Tibial nerve (tissue), 3 donors: ENCODE data around the gene PIK3IP1.

Experiments used
- POLR2A ChIP-seq, 2 donors: fragments of 450-650 bp; IDR thresholded peaks; one replicate each; pipeline ENCODE4 v1.6.1; 2017; ENCODE audit warnings: antibody characterized with exemption in 2 of 2, mild to moderate bottlenecking in 2 of 2, moderate library complexity in 2 of 2
- TF ChIP-seq, protein P1 (sequence below), 5 experiments: fragments of 200-600 bp in 3 of 5; fragments of 450-650 bp in 2 of 5; sonication (generic) in 3 of 5; IDR thresholded peaks; one replicate each; pipeline ENCODE4 v1.5.1; 2016 to 2019; ENCODE audit warnings: antibody characterized with exemption in 5 of 5, mild to moderate bottlenecking in 3 of 5, moderate library complexity in 2 of 5

DNA sequence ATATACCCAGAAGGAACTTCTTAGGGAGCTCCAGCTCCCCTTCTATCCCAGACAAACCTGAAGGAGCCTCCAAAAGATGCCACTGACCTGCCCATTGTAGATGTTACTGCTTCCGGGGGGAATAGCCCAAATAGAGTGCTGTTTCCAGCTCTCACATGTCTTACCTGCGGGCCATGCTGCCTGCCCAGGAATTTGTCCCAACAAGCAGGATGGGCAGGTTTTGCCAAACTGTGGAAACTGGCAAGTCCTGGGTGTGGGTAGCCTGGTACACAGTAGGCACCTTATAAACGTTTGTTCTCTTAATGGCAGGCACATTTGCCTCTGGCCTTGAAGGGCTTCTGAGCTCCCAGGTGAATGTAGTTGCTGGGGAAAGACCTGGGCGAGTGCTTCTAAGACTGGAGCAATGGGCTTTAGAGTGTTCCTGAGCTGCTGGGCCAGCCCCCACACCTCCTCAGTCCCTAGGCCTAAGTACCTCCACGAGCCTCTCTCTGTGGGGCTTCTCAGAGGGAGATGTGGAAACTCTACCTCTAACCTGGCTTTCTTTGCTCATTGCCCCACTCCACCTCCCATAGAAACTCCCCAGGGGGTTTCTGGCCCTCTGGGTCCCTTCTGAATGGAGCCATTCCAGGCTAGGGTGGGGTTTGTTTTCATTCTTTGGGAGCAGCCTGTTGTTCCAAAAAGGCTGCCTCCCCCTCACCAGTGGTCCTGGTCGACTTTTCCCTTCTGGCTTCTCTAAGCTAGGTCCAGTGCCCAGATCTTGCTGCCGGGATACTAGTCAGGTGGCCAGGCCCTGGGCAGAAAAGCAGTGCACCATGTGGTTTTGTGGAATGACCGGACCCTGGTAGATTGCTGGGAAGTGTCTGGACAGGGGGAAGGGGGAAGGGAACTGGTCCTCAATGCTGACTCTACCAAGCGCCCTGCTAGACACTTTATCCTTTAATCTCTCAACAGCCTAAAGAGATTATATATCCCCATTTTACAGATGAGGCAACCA lies 43.0 kb downstream of the PIK3IP1 start:
- TF ChIP-seq, protein P1, sequence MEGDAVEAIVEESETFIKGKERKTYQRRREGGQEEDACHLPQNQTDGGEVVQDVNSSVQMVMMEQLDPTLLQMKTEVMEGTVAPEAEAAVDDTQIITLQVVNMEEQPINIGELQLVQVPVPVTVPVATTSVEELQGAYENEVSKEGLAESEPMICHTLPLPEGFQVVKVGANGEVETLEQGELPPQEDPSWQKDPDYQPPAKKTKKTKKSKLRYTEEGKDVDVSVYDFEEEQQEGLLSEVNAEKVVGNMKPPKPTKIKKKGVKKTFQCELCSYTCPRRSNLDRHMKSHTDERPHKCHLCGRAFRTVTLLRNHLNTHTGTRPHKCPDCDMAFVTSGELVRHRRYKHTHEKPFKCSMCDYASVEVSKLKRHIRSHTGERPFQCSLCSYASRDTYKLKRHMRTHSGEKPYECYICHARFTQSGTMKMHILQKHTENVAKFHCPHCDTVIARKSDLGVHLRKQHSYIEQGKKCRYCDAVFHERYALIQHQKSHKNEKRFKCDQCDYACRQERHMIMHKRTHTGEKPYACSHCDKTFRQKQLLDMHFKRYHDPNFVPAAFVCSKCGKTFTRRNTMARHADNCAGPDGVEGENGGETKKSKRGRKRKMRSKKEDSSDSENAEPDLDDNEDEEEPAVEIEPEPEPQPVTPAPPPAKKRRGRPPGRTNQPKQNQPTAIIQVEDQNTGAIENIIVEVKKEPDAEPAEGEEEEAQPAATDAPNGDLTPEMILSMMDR (IDR thresholded peaks at IDR 0.05), result no peak
- TF ChIP-seq POLR2A (IDR thresholded peaks at IDR 0.05), result no peak
